ENCODE measurements around the gene USP10. TPM values are rescaled to one million over a fixed set of nuclear protein-coding genes. Genes with fewer than 3 reads are reported as not detected.

The USP10 gene
- total RNA-seq, 4 donors from 2014 or later, result 31.7 to 56.1 (median 43.2) TPM

DNA sequence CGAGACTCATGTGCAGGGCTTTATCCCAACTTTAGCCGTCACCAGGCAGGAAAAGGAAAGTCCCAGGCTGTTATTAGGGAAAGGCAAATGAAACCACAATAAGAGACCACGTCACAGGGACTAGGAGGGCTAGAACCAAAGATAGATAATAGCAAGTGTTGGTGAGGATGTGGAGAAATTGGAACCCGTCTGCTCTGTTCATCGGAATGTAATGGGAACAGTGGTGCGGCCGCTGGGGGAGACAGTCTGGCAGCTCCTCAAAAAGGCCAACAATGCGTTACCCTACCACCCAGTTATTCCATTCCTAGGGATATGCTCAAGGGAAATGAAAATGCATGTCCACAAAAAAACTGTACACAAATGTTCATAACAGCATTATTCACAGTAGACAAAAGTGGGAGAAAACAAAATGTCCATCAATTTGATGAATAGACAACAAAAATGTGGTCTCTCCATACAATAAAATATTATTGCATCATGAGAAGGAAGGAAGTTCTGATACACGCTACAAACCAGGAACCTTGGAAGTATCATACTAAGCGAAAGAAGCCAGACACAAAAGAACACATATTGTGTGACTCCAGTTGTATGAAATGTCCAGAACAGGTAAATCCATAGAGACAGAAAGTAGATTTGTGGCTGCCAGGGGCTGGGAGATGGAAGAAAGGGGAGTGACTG, 19.5 kb upstream of the USP10 start:
- TF ChIP-seq POLR2A (IDR thresholded peaks at IDR 0.05) (no peak), EP300 (IDR thresholded peaks at IDR 0.05) (no peak)
- TF ChIP-seq, protein P1, sequence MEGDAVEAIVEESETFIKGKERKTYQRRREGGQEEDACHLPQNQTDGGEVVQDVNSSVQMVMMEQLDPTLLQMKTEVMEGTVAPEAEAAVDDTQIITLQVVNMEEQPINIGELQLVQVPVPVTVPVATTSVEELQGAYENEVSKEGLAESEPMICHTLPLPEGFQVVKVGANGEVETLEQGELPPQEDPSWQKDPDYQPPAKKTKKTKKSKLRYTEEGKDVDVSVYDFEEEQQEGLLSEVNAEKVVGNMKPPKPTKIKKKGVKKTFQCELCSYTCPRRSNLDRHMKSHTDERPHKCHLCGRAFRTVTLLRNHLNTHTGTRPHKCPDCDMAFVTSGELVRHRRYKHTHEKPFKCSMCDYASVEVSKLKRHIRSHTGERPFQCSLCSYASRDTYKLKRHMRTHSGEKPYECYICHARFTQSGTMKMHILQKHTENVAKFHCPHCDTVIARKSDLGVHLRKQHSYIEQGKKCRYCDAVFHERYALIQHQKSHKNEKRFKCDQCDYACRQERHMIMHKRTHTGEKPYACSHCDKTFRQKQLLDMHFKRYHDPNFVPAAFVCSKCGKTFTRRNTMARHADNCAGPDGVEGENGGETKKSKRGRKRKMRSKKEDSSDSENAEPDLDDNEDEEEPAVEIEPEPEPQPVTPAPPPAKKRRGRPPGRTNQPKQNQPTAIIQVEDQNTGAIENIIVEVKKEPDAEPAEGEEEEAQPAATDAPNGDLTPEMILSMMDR (IDR thresholded peaks at IDR 0.05), result no peak
- no peak for DNase-seq (ENCODE audit: low spot score in 2 of 2)
- Histone ChIP-seq H3K4me3 (no peak overlapping the region), H3K36me3 (no peaks in the 10 kb centered on the region), H3K4me1 (no peaks in the 10 kb centered on the region), H3K27me3 (no peaks in the 10 kb centered on the region), H3K27ac (no peak overlapping the region), H3K9me3 (no peaks in the 10 kb centered on the region)
- 82 to 85% methylated on average over 10 of the region's 10 CpGs for WGBS, 2 donors

DNA sequence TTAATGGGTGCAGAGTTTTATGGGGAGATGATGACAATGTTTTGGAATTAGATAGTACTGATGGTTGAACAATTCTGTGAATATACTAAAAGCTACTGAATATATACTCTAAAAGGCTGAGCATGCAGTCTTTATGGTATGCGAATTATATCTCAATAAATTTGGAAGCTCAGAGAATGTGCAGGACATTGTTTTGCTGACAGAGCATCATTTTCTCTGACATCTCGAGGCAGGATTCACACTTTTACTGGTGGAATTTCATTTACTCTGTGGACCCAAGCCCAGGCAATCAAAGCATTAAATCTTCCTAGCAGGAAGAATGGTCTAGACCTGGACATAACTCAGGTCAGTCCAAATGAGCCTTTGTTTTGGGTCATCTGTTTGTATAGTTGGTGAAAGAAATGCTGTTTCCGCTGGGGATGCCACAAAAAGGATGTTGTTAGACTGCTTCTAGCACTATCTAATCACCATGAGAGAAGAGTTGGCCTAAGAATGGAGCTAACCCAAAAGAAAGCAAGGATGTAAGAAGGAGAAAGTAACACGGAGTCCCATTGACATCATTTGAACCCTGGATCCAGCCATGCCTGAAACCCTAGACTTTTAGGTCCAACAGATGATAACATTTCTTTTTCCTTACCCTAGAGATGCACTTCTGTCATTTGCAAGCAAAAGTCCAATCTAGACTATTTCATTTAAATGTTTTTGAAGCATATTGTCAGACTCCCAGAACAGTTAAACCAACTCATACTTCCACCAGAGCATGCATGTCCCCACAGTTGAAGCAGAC, 18.8 kb upstream of the USP10 start:
- Histone ChIP-seq H3K4me1 (no peaks in the 10 kb centered on the region), H3K27ac (no peak overlapping the region), H3K27me3 (no peaks in the 10 kb centered on the region), H3K36me3 (no peaks in the 10 kb centered on the region), H3K4me3 (no peak overlapping the region), H3K9me3 (no peaks in the 10 kb centered on the region)
- TF ChIP-seq POLR2A (IDR thresholded peaks at IDR 0.05) (no peak), EP300 (IDR thresholded peaks at IDR 0.05) (no peak)
- TF ChIP-seq, protein P1 (IDR thresholded peaks at IDR 0.05), result no peak
- DNase-seq (ENCODE audit: low spot score in 2 of 2), result no peak
- WGBS, 2 donors, result 84 to 92% methylated on average over 4 of the region's 4 CpGs

DNA sequence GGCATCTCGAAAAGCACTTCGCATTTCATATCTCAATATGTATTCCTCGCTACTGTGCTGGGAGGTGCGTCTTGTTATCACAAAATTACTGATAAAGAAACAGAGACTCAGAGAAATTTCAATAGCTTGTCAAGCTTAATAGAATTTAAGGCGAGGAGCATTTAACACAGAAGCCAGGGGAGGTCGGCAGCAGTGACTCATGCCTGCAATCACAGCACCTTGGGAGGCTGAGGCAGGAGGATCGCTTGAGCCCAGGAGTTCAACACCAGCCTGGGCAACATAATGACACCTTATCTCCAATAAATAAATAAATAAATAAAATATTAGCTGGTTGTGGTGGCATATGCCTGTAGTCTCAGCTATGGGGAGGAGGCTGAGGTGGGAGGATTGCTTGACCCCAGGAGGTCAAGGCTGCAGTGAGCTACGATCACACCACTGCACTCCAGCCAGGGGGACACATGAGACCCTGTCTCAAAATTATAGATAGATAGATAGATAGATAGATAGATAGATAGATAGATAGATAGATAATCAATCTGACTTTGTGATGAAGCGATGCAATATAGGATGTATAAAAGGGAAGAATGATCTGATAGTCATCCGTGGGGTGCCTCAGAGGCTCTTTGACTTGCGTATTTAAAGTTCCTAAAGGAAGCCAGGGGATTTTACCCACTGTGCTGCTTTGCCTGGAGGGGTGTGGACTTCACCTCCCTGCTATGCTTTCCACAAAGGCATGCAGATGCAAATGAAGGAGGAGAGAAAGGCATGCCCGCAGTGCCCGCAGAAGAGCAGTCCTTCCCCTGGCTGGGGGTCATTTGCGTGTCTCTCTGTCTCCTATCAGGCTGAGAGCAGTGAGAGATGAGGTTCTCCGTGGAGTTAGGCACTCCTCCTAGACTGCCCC, 15.9 kb upstream of the USP10 start:
- Histone ChIP-seq H3K27me3 (no peaks in the 10 kb centered on the region), H3K4me1 (no peaks in the 10 kb centered on the region), H3K27ac (no peak overlapping the region), H3K4me3 (no peak overlapping the region), H3K9me3 (no peaks in the 10 kb centered on the region), H3K36me3 (no peaks in the 10 kb centered on the region)
- no peak for DNase-seq (ENCODE audit: low spot score in 2 of 2)
- TF ChIP-seq, protein P1 (IDR thresholded peaks at IDR 0.05), result no peak
- TF ChIP-seq POLR2A (IDR thresholded peaks at IDR 0.05), result no peak
- TF ChIP-seq EP300 (IDR thresholded peaks at IDR 0.05), result no peak
- WGBS, 2 donors, result 70 to 75% methylated on average over 15 of the region's 15 CpGs

DNA sequence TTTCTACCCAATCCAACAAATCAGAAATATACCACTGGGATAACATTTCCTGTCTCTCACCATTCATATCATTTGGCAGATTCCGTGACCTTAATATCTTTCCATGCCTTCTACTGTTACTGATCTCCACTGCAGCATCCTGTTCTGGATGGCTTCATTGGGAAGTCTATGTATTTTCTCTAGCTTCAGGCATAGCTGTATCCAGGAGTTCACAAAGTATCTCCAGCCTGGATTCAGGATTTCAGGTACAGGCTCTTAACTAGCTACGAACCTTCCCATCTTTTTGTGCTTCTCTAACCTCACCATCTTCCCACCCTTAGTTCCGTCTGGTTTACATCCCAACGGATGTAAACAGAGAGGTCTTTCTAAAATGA, 15.2 kb upstream of the USP10 start:
- 89 to 92% methylated on average over 4 of the region's 4 CpGs for WGBS, 2 donors
- H3K27me3 ChIP-seq, result no peaks in the 10 kb centered on the region
- no peaks in the 10 kb centered on the region for H3K9me3 ChIP-seq
- TF ChIP-seq EP300 (IDR thresholded peaks at IDR 0.05) (no peak), POLR2A (IDR thresholded peaks at IDR 0.05) (no peak)
- TF ChIP-seq, protein P1 (IDR thresholded peaks at IDR 0.05), result no peak
- H3K36me3 ChIP-seq, result no peaks in the 10 kb centered on the region
- no peak for DNase-seq (ENCODE audit: low spot score in 2 of 2)
- no peak overlapping the region for H3K27ac ChIP-seq
- no peak overlapping the region for H3K4me3 ChIP-seq
- no peaks in the 10 kb centered on the region for H3K4me1 ChIP-seq

Data from tibial nerve (tissue), 4 donors.